Activated CD4-positive, alpha-beta T cell treated with anti-CD3 and anti-CD28 coated beads, Interleukin-2, amount 50 U/mL, for 48 hours (primary cell): ENCODE results near the gene ZNF552.
A peak's percentile ranks its signal among the peaks of the same experiment; 100 is the strongest.

Experiments
- DNase-seq, 2 experiments: peaks; one replicate each; pipeline ENCODE4 v3.0.0-alpha.2; 2020

The ZNF552 gene

GRCh38 chr19:57771417-57771816 lies 43.3 kb downstream of the ZNF552 start:
- DNase-seq, result no peak

GRCh38 chr19:57769345-57770131 lies 45.2 kb downstream of the ZNF552 start, which contains the start of gene ZNF586:
Gene ZNF586 (plus strand): TSS chr19:57769676. CDS start chr19:57769843, 167 bp downstream.
- DNase-seq, result peak; percentile 84 to 88

GRCh38 chr19:57759096-57759495 lies 55.6 kb downstream of the ZNF552 start:
- no peak for DNase-seq

- DNase-seq, result no peak
Observed at GRCh38 chr19:57757941-57758340, 56.8 kb downstream of the ZNF552 start.
